Measurements from ENCODE around the gene STK11.

Gene STK11

DNA sequence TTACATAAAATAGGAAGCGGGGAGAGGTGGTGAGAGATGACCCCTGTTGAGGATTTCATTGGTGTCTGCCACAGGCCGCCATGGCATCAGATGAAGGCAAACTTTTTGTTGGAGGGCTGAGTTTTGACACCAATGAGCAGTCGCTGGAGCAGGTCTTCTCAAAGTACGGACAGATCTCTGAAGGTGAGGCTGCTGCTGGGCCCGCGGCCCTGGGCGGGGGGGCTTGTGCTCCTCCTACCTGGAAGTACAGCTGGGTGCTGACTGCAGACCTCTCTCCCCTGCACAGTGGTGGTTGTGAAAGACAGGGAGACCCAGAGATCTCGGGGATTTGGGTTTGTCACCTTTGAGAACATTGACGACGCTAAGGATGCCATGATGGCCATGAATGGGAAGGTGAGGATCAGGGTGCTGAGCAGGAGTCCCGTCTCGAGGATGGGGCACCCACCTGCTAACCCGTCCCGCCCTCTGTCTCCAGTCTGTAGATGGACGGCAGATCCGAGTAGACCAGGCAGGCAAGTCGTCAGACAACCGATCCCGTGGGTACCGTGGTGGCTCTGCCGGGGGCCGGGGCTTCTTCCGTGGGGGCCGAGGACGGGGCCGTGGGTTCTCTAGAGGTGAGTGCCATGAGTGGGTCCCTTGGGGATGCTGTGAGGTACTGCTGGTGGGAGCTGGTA is 65.4 kb downstream of the STK11 start:
- no peak for TF ChIP-seq CTCF (IDR thresholded peaks at IDR 0.05; ENCODE audit: low read depth, low read length, missing control alignments)
- no peak for DNase-seq (ENCODE audit: extremely low read depth, low read depth)
- peak overlapping the region; percentile 78 for H3K4me3 ChIP-seq (replicated peaks; ENCODE audit: low read depth, low read length)

GRCh38 chr19:1271528-1272422 is 66.2 kb downstream of the STK11 start:
- no peak for TF ChIP-seq CTCF (IDR thresholded peaks at IDR 0.05; ENCODE audit: low read depth, low read length, missing control alignments)
- DNase-seq (ENCODE audit: extremely low read depth, low read depth) = no peak
- H3K4me3 ChIP-seq (replicated peaks; ENCODE audit: low read depth, low read length) = peak overlapping the region; percentile 78

- DNase-seq (ENCODE audit: extremely low read depth, low read depth) = no peak
- H3K4me3 ChIP-seq (replicated peaks; ENCODE audit: low read depth, low read length) = no peak overlapping the region
- TF ChIP-seq CTCF (IDR thresholded peaks at IDR 0.05; ENCODE audit: low read depth, low read length, missing control alignments) = no peak
Measured at GRCh38 chr19:1272423-1273262, 67.1 kb downstream of the STK11 start.

- H3K4me3 ChIP-seq (replicated peaks; ENCODE audit: low read depth, low read length) = no peak overlapping the region
- no peak for DNase-seq (ENCODE audit: extremely low read depth, low read depth)
- TF ChIP-seq CTCF (IDR thresholded peaks at IDR 0.05; ENCODE audit: low read depth, low read length, missing control alignments) = no peak
Measured at GRCh38 chr19:1273263-1274041, 67.9 kb downstream of the STK11 start.

- H3K4me3 ChIP-seq (replicated peaks; ENCODE audit: low read depth, low read length) = peak overlapping the region; percentile 59
- no peak for TF ChIP-seq CTCF (IDR thresholded peaks at IDR 0.05; ENCODE audit: low read depth, low read length, missing control alignments)
- DNase-seq (ENCODE audit: extremely low read depth, low read depth) = no peak
Measured at GRCh38 chr19:1274081-1274851, 68.7 kb downstream of the STK11 start.

Measured in HFF-Myc (cell line).